Islet of Langerhans (tissue), 1 donor: ENCODE measurements around the gene SLC41A2.
"Not testable (repeated sequence)": the region's sequence is repeated elsewhere in the genome, so short reads cannot be mapped to it uniquely, and the experiment has no call there.

Source experiments
- FAIRE-seq: peaks from one replicate; lab custom pipeline; 2011; peaks lifted over from hg19 to GRCh38; lab: Jason Lieb, UNC

SLC41A2 gene, protein sequence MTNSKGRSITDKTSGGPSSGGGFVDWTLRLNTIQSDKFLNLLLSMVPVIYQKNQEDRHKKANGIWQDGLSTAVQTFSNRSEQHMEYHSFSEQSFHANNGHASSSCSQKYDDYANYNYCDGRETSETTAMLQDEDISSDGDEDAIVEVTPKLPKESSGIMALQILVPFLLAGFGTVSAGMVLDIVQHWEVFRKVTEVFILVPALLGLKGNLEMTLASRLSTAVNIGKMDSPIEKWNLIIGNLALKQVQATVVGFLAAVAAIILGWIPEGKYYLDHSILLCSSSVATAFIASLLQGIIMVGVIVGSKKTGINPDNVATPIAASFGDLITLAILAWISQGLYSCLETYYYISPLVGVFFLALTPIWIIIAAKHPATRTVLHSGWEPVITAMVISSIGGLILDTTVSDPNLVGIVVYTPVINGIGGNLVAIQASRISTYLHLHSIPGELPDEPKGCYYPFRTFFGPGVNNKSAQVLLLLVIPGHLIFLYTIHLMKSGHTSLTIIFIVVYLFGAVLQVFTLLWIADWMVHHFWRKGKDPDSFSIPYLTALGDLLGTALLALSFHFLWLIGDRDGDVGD

DNA sequence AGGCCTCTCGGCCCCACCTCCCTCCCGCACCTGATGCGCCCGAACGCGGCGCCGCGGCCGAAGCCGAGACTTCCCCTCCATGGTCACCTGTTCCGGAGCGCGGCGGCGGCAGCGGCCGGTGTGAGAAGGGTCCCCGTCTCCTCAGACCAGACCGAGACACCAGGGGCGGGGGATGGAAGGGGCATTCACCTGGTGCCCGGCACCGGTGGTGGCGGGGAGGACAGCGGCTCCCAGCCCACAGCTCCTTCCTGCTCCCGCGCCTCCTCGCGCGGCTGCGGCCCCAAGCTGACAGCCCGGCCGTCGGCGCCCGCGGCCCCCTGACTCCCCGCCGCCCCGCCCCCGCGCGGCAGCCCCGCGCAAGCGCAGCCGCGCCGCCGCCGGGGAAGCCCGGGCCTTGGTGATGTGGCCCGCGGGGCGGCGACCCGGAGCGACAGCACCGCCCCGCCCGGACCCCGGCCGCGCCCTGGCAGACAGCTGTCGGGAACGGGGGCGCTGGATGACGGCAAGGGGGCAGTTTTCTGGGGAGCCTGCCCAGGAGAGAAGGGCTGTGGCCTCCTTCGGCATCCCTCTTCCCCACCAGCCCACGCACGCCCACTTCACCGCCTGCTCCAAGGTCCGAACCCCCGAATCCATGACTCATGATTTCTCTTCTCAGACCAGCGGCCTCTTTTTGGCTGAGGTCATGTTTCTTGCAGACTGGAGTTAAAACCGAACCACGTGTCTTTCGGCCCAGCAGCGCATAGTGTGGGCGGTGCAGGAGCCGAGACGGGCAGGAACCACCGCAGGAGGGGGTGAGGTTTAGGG is at the start of gene SLC41A2:
TSS of gene SLC41A2 (minus strand) at position 290 of the 804 bp plus-strand sequence. CDS start 29,763 bp downstream, outside the sequence.
- no peak for FAIRE-seq

DNA sequence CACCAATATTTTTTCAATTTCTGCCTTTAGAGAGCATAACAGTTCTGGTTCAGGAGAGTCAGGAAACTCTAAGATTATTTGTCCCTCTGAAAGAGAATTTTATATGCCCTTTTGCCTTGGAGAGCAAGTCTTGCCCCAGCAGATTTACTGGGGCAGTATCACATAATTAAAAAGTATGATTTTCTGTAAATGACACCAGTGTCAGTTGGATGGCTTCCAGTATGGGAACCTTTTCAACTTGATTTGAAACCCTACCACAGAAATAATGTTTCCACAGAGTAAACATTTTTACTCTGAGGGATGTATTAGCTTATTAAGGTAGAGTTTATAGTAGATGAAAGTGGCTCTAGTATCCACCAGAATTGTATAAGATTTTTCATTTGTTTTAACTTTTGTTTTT is 43.4 kb upstream of the SLC41A2 start:
- FAIRE-seq = no peak

DNA sequence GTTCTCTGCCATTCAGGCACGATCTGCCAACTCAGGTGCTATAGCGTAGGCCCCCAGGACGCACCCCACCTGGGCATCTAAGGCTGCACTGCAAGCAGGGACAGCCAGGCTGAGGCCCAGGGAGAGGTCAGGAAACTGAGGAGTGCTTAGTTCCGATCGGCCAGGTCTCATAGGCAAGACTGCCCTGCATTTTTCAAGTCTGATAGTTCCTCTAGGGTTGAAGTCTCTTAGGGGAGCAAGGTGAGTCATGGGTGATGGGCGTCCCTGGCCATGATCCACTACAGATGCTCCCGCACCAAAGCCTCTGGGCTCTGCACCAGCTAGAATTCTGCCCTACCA is 41.2 kb upstream of the SLC41A2 start:
- no peak for FAIRE-seq

DNA sequence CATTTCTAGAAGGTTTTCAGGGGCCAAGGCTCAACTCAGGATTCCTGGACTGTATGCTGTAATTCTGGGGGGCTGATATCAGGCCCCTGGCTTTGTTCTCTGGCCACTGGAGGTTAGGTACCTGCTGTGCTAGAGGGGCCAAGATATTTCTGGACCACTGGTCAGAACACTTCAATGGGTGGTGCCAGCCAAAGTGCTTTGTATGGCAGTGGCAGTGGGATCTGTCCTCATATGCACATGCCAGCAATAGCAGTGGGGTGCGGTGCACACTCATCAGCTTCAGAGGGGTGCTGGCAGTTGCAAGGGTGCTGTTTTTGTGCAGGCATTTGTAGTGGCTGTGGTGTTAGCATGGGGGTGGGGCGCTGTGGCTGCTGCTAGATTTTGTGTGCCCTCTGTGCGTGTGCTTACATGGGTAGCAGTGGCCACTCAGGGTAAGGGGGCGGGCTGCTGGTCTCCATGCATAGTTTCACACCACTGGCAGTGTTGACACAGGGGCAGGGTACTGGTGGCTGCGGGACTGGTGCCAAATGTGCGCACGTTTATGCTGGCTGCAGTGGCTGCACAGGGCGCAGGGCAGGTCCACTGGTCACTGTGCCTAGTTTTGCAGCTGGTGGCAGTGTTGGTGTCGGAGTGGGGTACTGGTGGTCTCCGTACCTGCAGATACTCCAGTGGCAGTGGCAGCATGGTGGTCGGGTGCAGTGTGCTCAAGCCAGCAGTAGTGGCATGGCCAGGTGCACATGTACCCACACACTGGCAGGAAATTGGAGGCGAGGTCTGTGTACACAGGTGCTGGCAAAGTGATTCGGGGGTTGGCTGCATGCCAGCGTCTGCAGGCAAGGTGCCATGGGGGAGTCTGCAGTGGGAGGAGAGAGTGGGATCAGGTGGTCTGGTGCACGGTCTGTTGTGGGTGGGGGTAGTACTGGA is 40.6 kb upstream of the SLC41A2 start:
- FAIRE-seq = no peak

DNA sequence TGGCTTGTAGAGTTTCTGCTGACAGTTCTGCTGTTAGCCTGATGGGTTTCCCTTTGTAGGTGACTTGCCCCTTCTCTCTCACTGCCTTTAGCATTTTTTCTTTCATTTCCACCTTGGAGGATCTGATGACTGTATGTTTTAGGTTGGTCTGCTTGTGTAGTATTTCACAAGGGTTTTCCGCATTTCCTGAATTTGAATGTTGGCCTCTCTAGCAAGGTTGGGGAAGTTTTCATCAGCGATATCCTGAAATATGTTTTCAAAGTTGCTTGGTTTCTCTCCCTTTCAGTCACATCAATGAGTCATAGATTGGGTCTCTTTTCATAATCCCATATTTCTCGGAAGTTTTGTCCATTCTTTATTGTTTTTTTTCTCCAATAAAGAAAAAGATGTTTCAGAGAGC is 39.5 kb upstream of the SLC41A2 start:
- no peak for FAIRE-seq

DNA sequence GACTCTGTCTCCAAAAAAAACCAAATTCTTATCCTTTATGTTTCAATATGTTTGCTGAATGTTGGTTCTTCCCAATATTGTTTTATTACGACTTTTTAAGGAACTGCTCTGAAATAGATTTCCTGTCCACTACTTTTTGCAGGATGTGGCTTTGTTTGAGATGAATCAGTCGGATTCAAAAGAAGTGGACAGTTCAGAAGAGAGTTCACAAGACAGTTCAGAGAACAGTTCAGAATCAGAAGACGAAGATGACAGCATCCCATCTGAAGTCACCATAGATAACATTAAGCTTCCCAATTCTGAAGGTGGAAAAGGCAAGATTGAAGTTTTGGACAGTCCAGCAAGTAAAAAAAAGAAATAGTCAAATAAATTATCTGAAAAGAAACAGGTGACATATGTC is 36.2 kb upstream of the SLC41A2 start:
- FAIRE-seq = no peak

DNA sequence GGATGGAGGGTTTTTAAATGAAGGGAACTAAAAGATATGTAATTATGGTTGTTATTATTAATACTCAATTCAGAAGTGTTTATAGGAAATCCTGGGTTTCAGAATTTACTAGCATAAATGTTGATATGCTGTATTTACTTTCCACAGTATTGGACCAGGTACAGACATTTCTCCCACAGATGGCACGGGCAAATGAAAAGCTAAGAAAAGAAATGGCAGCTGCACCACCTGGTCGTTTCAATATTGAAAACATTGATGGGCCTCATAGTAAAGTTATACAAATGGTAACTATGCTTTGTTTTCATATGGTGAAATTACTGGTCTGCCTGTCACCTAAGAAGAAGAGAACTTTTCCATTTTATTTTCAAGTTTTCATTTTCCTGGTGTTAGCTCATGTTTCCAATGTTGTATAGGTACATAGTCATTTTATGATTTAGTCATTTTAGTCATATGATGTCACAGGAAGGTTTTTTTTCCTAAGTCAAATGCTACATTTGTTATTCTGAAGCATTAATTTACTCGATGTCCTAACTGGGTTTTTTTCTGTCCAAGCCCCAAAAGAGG is 33.6 kb upstream of the SLC41A2 start:
- no peak for FAIRE-seq

DNA sequence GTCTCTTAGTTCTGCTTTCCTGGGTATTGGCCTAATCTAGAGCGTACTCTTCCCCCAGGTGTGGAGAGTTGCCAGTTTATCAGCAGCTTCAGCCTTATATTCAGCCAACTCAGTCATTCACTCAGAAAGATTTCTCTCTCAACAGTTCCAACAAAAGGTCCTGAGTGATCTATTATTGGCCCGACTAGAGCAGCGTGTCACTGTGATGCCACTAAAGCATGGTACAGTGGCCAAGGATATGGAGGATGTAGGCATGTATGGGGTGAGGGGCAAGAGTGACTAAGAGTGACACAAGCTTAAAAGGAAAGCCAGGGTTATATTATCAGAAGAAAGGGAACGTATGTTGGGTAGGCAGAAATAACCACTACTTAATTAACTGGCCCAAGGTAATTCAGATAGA is 32.9 kb upstream of the SLC41A2 start:
- FAIRE-seq = no peak

DNA sequence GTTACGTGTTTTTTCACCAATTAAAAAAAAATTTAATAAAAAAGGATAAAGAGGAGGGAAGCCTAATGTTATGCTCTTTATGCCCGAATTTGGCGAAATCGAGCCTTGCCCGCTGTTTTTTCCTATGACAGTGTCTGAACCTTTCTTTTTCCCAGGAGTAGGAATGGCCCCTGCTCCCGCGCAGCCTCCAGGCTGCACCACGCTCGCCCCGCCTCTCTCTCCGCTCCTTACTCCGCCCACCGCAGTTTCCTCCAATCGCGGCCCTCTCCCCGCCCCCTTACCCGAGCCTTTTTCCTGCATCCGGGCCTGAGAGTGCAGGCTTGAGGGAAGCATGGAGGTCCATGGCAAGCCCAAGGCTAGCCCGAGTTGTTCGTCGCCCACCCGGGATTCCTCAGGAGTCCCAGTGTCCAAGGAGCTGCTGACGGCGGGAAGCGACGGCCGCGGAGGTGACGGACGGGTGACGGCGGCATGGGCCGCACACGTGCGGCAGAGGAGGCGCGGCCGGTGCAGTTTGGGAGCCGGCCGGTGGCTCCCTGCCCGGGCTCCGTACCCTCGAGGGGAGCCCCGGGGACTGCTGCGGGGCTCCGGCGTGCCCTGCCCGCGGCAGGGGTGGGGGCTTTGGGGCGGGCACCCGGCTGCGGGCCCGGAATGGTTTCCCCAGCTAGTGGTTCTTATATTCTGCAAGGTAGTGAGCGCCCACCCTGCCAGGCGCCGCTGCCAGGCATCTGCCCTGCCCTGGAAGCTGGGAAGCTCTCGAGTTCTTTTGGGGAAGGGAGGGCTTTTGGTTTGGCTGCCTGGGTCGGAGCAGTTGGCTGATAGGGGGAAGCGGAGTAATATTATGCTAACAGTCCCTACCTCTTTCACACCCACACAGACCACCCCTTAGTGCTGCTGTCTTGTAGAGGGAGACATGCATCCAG is 28.2 kb upstream of the SLC41A2 start, which contains the start of gene NOPCHAP1:
TSS of gene NOPCHAP1 (plus strand) at position 295 of the 920 bp plus-strand sequence. CDS start at position 332, 37 bp downstream.
- FAIRE-seq = no peak

DNA sequence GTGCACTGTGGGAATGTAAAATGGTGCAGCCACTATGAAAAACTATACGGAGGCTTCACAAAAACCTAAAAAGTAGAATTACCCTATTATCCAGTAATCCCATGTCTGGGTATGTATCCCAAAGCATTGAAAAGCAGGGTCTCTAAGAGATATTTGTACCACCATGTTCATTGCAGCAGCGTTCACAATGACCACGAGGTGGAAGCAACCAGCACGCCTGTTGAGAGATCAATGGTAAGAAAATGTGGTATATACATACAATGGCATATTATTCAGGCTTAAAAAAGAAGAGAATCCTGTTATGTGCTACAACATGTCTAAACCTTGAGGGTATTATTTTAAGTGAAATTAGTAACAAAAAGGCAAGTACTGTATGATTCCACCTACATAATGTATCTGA is 27.1 kb upstream of the SLC41A2 start:
- no peak for FAIRE-seq

DNA sequence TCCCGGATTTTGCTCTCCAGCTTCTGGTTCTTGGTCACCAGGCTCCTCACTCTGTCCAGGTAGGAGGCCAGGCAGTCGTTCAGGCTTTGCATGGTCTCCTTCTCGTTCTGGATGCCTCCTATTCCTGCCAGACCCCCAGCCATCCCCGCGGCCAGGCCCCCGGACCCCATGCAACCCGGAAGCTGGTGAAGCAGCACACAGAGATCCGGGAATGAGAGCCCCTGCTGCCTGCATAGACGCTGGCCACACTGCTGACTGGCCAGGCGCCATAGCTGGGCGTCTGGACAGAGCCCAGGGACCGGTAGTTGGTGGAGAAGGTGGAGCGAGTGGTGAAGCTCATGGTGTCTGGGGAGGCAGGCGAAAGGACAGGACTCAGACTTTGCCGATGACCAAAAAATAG is 19.6 kb upstream of the SLC41A2 start:
- FAIRE-seq = not testable (repeated sequence)

DNA sequence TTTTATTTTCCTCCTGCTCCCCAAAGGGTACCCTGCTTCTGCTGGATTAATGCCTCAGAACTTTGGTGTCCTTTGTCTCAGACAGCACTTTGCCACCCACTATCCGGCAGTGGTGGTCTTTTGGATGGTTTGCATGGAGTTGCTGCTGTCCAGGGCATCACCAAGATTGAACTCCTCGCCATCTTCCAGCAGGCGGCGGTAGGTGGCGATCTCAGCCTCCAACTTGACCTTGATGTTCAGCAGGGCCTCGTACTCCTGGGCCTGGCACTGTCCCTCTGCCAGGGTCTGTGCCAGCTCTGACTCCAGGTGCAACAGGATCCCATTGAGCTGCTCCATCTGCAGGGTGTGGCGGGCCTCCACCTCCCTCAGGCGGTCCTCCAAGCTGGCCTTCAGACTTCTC is 18.6 kb upstream of the SLC41A2 start:
- no peak for FAIRE-seq

DNA sequence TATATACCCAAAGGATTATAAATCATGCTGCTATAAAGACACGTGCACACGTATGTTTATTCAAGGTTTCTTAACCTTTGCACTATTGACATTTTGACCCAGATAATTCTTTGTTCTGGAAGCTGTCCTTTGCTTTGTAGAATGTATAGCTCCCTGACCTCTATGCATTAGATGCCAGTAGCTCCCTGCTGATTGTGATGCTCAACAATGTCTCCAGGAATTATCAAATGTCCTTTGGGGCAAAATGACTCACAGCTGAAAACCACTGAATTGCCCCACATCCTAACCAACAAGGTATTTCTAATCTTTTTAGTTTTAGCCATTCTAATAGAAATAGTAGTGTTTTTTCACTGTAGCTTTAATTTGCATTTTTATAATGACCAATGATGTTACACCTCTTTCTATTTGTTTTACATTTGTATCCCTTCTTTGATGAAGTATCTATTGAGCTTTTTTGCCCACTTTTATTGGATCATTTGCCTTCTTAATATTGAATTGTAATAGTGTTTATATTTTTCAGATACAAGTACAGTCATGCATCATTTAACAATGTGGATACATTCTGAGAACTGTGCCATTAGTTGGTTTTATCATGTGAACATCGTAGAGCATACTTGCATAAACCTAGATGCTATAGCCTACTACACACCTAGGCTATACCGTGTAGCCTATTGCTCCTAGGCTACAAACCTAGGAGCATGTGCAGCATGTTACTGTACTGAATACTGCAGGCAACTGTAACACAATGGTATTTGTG is 17.7 kb upstream of the SLC41A2 start:
- no peak for FAIRE-seq

DNA sequence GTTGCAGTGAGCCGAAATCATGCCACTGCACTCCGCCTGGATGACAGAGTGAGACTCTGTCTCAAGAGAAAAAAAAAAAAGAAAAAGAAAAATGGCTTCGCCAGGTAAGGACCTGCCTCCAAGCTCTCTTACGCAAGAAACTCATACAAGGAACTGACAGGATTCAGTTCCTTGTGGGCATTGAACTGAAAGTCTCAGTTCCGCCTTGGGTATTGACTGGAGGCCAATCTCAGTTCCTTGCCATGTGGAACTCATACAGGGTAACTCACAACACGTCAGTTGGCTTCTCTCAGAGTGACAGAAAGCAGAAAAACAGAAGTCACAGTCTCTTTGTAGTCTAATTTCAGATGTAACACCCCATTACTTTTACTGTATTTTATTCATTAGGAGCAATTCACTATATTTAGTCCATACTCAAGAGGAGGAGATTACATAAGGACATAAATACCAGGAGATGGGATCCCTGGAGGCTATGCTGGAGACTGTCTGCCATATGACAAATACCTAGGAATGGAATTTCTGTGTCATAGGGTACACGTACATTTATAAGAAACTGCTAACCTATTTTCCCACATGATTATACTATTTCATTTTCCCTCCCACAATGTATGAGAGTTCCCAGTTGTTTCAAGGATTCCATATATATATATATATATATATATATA is 16.7 kb upstream of the SLC41A2 start:
- FAIRE-seq = no peak

DNA sequence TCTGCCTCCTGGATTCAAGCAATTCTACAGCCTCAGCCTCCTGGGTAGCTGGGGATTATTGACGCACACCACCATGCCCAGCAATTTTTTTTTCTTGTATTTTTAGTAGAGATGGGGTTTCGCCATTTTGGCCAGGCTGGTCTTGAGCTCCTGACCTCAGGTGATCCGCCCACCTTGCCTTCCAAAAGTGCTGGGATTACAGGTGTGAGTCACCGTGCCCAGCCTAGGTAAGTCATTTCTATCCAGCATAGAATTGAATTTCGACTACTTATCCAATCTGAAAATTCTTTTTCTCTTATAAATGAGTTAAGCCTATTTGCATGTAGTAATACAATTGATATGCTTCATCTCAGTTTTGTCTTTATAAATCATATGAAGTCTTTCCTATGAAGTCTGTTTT is 15.2 kb upstream of the SLC41A2 start:
- FAIRE-seq = no peak

DNA sequence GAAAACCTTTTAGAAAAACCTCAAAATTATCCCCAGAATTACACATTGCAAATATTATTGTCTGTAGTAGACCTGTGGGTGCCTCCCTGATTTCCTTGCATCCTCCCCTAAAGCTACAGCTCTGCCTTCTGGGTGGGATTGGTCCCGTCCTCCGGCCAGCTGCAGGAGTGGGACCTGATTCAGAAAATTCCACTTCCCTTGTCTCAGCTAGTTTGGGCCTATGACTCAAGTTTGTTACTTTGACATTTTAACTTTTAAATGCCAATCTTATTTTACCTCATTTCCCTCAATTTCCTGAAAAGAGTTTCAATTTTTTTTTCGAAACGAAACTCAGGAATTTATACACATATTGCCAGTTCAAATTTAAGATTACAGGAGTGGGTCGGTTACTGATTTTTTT is 13.2 kb upstream of the SLC41A2 start:
- FAIRE-seq = no peak

DNA sequence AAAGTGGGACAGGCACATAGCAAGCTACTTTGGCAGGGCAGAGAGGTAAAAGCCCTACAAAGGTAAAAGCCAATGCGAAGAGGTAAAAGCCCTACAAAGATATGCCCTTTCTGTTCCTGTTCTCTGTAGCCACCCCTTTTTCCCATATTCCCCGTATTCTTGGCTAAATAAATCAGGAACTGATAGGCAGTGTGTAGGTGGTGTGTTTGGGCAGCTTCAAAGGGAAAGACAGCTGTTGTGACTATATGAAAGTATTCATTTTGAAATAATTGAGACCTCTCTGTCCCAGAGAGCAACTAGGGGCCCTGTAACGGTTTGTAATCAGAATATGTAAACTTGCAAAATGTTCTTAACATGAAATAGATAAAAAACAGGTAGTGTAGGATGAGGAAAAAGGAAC is 11.3 kb upstream of the SLC41A2 start:
- FAIRE-seq = no peak

DNA sequence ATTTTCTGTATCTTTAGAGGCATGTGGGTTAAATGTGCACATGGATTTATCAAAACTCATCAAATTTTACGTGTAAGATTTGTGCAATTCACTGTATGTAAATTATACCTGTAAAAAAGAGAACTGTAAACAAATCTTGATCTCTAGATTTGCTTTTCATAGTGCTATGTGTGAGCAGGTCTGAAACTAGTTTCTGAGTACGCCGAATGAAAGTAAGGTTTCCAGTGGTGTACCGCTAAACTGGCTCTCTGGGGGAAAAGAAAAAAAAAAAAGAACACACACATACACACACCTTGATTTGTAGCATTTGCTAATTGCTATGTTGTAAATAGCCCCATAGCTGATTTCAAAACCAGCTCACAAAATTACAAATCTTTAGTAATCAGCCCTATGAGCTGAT is 8.6 kb upstream of the SLC41A2 start:
- FAIRE-seq = no peak

DNA sequence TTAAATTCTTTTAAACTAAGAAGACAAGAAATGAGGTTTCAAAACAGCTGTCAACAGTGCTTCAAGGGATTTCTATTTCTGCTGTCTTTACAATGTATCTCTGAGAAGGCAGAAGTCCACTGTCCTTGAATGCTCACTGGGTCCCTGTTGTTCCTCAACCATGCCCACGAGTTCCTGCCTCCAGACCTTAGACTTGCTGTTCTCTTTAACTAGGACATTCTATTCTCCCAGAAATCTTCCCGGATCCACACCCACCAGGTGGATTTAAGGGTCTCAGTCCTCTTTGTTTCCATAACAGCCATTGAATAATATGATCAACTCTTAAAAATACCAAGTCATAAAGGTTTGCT is 6.7 kb upstream of the SLC41A2 start:
- no peak for FAIRE-seq
